IMR-90 (cell line): ENCODE data around the gene VAV3.

Experiments
- CHD1 ChIP-seq: IDR thresholded peaks from 2 replicates; pipeline ENCODE4 v1.6.1; 2012; ENCODE audit warnings: low read depth, low read length, improper control_type of control experiment
- CTCF ChIP-seq: conservative IDR thresholded peaks from 2 replicates; pipeline ENCODE4 v1.5.1; 2012; ENCODE audit warnings: mild to moderate bottlenecking, low read depth, low read length, improper control_type of control experiment
- FOS ChIP-seq: fragments of 150-350 bp; IDR thresholded peaks from 2 replicates; pipeline ENCODE4 v1.6.1; 2016; ENCODE audit warnings: low read depth, low read length
- POLR2A ChIP-seq: IDR thresholded peaks from 2 replicates; pipeline ENCODE4 v1.6.1; 2012; ENCODE audit warnings: mild to moderate bottlenecking, low read depth, low read length
- RAD21 ChIP-seq: IDR thresholded peaks from 2 replicates; pipeline ENCODE4 v1.6.1; 2012; ENCODE audit warnings: low read length, improper control_type of control experiment
- RCOR1 ChIP-seq: IDR thresholded peaks from 2 replicates; pipeline ENCODE4 v1.6.1; 2012; ENCODE audit warnings: mild to moderate bottlenecking, low read length, improper control_type of control experiment; ENCODE audit not compliant: insufficient replicate concordance
- RFX5 ChIP-seq: IDR thresholded peaks from 2 replicates; pipeline ENCODE4 v1.8.0; 2012; ENCODE audit warnings: low read depth, mild to moderate bottlenecking, low read length, moderate library complexity
- SMC3 ChIP-seq: fragments of 150-350 bp; IDR thresholded peaks from 2 replicates; pipeline ENCODE4 v1.6.1; 2016; ENCODE audit warnings: low read depth, mild to moderate bottlenecking, antibody characterized with exemption, low read length, moderate library complexity
- USF2 ChIP-seq: fragments of 150-350 bp; IDR thresholded peaks from 2 replicates; pipeline ENCODE4 v1.6.1; 2017; ENCODE audit warnings: mild to moderate bottlenecking, antibody characterized with exemption, low read length, low read depth

- TF ChIP-seq USF2 (no peak), CTCF (no peak), POLR2A (no peak), SMC3 (no peak), CHD1 (no peak), FOS (no peak), RCOR1 (no peak), RFX5 (no peak), RAD21 (no peak)
Measured at GRCh38 chr1:107952989-107953388, 12.0 kb downstream of the VAV3 start.
